Esophagus muscularis mucosa (tissue), 3 donors: ENCODE results near the gene RHEB.

ENCODE experiments used
- POLR2A ChIP-seq: fragments of 450-650 bp; IDR thresholded peaks from one replicate; pipeline ENCODE4 v1.6.1; 2017; ENCODE audit warnings: antibody characterized with exemption, moderate library complexity, mild to moderate bottlenecking, low read depth
- POLR2AphosphoS5 ChIP-seq, 2 donors: sonication (generic); formaldehyde crosslinking; IDR thresholded peaks; one replicate each; pipeline ENCODE4 v1.6.1; 2017; ENCODE audit warnings: antibody characterized with exemption in 2 of 2
- TF ChIP-seq, protein P1 (sequence below), 3 experiments: fragments of 200-600 bp in 2 of 3; fragments of 450-650 bp in 1 of 3; sonication (generic) in 2 of 3; IDR thresholded peaks; one replicate each; pipeline ENCODE4 v1.5.1; 2017 to 2019; ENCODE audit warnings: antibody characterized with exemption in 3 of 3, mild to moderate bottlenecking in 2 of 3, moderate library complexity in 1 of 3

DNA sequence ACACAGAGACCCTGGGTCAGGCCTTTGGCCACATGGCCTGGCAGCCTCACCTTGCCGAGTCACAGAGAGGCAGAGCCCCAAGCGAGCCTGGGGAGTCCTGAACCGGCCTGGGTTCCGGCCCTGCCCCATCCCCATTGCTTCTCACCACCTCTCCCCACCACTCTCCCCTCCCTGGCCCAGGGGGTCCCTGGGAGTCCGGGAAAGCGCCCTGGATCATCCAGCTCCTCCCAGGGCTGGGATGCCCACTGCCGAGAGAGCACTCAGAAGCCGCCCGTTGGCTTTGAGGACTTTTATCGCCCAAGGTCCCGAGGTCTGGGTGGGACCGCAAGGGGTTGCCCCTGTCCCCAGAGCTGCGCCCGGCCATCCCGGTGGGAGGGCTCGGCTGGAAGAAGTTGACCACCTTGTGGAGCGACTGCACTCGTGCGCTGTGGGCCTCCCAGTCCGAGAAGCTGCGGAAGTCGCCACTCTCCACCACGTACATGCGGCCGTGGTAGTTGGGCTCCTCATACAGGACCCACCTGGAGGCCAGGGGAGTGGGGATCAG lies 87.9 kb downstream of the RHEB start:
- TF ChIP-seq, protein P1, sequence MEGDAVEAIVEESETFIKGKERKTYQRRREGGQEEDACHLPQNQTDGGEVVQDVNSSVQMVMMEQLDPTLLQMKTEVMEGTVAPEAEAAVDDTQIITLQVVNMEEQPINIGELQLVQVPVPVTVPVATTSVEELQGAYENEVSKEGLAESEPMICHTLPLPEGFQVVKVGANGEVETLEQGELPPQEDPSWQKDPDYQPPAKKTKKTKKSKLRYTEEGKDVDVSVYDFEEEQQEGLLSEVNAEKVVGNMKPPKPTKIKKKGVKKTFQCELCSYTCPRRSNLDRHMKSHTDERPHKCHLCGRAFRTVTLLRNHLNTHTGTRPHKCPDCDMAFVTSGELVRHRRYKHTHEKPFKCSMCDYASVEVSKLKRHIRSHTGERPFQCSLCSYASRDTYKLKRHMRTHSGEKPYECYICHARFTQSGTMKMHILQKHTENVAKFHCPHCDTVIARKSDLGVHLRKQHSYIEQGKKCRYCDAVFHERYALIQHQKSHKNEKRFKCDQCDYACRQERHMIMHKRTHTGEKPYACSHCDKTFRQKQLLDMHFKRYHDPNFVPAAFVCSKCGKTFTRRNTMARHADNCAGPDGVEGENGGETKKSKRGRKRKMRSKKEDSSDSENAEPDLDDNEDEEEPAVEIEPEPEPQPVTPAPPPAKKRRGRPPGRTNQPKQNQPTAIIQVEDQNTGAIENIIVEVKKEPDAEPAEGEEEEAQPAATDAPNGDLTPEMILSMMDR (IDR thresholded peaks at IDR 0.05), result no peak
- TF ChIP-seq POLR2A, result no peak
- TF ChIP-seq POLR2AphosphoS5 (IDR thresholded peaks at IDR 0.05), result no peak
